Left renal pelvis (tissue), 4 donors: ENCODE results near the gene TNRC18. TPM values are rescaled to one million over a fixed set of nuclear protein-coding genes. Genes with fewer than 3 reads are reported as not detected.
"Not testable (repeated sequence)": the region's sequence is repeated elsewhere in the genome, so short reads cannot be mapped to it uniquely, and the experiment has no call there.

Experiments used
- DNase-seq, 4 donors: peaks; one replicate each; pipeline ENCODE4 v3.0.0-alpha.2; 2013; ENCODE audit warnings: low read depth in 4 of 4, low spot score in 3 of 4
- polyA plus RNA-seq, 4 donors: library from polyadenylated mRNA; unstranded; fragments of 120-200 nt; gene quantifications; one replicate each; pipeline ENCODE4 v1.2.1, GENCODE V29; 2013; ENCODE audit not compliant: insufficient read length in 4 of 4

The TNRC18 gene
- polyA plus RNA-seq, 4 donors, result 80.0 to 142 (median 103) TPM

DNA sequence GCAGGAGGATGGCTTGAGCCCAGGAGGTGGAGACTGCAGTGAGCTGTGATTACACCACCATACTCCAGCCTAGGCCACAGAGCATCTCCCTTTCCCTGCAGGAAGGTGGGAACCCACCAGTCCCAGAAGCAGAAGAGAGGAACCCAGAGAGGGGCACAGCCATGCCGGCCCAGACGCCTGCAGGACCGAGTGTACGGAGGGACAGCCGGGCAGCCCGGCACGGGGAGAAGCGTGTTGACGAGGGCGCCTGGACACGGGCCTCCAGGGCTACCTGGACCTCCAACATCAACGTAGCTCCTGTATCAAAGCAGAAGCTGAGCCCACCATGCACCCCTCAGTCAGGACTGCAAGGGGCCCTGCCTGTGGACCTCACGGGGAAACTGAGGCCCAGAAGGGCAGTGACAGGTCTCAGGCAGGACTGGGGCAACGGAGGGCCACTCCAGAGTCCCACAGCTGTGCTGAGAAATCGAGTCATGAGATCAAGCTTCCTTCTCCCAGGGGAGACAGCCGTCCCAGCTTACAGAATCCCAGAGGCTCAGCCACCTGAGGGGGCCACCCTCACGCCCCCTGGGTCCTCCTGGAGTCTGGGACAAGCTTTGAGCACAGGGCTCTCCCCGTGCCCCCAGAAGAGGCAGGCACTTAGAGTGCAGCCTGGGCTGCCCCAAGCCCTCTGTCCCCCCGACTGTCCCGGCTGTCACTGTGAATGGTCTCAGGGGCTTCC, 43.1 kb downstream of the TNRC18 start:
- DNase-seq, result no peak

DNA sequence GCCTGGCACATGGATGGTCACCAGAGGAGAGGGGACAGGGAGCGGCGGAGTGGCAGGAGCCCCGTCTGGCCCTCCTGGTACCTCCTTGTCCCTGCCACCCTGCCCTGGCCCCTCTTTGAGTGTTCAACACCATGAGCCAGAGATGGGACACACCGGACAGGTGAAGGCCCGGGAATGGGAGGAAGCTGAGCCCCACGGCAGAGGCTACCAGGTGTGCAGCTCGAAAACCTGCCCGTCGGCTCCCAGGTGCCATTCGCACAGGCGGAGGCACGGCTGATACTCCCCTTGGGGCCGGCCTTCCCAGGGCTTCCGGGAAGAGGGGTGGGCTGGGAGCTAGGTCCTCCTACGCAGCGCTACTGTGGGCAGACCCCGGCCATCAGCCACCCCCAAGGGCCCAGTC, 44.1 kb downstream of the TNRC18 start:
- no peak for DNase-seq

DNA sequence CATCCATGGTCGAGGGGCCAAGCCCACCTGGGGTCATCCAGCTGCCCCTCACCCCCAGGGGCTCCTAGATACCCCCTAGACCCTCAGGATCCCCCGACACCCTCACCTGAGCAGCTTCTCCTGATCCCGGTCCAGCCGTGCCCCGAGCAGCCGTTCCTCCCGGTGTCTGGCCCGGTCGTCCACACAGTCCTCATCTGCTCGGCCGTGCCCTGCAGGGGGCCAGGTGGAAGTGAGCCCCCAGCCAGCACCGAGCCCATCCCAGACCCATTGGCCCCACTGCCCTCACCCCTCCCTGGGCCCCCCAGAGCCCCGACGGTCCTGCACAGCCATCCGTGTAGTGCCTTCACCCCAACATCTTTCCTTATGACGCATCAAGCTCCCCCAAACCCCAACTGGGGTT, 45.8 kb downstream of the TNRC18 start:
- no peak for DNase-seq

DNA sequence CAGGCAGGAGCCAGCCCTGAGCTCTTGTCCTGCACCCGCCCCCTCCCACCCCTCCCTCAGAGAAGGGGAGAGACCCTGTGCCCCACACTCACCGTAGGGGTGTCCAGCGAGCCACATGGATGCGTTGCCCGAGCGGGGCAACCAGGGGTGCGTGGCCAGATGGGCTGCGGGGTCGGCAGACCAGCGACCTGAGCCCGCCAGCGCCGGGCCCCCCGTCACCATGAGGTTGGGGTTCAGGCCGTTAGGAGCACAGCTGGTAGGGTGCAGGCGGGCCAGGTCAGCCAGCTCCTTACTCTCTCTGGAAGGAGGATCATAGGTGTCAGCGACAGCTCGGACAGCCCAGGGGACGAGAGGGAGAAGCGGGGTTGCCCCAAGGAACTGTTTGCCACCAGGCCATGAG, 46.4 kb downstream of the TNRC18 start:
- DNase-seq, result no peak

DNA sequence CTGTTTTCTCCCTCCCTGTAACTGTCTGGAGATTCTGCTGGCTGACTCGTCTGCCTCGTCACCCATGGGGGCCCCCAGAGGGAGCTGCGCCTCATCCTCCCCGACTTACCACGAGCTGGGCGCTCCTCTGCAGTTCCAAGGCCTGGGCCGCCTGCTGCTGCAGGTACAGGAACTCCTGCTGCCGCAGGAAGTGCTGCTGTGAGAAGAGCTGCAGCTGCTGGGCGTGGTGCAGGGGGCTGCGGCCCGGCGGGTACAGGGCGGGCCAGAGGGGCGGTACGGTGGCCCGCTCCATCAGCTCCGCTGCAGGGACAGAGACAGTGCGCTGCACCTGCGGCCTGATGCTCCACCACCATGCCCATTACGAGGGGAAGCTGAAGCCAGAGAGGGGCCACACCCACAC, 47.7 kb downstream of the TNRC18 start:
- no peak for DNase-seq

DNA sequence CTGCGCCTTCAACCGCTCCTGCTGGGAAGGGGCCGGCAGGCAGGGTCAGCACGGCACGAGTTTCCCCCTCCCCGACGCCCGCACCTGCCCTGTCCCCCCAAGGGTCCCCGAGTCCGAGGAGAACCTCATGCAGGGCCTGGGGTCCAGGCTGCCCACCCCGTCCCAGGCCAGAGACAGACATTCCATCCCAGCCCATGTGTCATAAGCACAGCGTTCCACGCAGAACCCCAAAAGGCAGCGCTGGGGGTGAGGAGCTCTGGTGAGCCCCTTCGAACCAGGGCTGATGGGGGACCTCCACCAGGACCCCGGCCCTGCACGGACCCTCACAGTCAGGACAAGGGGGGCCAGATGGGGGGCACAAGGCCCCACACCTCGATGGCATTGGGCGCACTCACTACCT, 49.2 kb downstream of the TNRC18 start:
- no peak for DNase-seq

DNA sequence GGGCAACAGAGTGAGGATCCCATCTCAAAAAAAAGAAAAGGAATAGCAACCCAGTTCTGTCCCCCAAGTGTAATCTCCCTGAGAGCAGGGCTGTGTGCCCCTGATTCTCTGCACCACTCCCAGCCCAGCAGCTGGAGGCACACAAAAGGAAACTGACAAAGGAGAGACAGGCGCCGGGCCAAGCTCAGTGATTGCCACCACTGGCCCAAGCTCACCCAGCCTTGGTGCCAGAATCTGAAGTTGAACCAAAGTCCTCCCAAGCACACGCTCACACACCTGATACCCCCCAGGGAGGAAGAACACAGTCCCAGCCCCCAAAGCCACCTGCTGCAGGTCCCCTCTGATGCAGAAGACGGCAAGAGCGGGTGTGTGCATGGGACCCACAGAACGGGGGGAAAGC, 50.3 kb downstream of the TNRC18 start:
- no peak for DNase-seq

DNA sequence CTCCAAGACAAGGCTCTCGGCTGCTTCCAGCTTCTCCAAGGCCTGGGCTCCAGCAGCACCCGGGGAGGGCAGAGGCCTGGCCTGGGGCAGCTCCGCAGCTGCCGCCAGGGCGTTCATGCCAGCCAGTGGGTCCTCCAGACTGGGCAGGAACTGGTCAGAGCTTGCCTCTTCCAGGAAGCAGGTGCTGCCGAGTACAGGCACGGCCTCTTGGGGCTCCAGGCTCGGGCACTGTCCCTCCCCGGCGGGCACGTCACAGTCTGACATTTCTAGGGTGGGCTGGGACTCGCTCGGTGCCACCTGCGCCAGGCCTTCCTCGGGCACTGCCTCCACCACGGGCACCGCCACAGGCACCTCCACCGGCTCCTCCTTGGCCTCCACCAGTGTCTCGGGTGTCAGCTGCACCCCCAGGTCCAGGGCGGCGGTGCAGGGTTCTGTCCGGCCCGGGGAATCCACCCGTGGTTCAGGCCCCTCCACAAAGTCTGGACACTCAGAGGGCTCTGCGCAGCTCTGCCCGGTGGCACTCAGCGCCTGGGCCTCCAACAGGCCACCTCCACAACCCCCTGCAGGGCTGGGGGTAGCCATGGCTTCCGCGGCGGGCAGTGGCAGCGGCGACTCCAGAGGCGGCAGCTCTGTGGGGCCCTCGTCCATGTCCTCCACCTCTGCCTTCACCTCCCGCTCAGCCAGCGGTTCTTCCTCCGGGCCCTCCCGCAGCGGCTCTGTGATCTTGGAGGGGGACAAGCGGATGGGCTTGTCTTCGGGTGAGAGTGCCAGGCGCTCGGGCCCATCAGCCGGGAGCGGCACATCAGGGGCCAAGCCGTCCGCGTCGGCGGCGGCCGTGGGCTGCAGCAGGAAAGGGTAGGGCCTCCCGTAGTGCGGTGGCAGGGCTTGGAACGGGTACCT, 52.9 kb downstream of the TNRC18 start:
- no peak for DNase-seq

DNA sequence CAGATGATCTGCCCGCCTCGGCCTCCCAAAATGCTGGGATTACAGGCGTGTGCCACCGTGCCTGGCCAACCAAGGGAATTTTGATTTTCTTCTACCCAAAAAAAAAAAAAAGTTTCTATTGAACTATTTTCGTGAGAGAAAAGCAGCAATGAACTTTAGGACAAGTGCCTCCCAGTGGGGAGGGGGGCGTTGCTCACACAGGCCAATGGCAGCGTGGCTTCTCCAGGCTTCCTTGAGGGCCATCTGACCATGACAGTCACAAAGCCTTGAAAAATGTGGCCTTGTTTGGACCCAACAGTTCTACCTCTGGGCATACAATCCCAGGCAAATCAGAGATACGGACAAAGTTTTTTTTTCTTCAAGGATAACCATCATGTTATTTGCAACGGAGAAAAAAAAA, 56.0 kb downstream of the TNRC18 start:
- no peak for DNase-seq

DNA sequence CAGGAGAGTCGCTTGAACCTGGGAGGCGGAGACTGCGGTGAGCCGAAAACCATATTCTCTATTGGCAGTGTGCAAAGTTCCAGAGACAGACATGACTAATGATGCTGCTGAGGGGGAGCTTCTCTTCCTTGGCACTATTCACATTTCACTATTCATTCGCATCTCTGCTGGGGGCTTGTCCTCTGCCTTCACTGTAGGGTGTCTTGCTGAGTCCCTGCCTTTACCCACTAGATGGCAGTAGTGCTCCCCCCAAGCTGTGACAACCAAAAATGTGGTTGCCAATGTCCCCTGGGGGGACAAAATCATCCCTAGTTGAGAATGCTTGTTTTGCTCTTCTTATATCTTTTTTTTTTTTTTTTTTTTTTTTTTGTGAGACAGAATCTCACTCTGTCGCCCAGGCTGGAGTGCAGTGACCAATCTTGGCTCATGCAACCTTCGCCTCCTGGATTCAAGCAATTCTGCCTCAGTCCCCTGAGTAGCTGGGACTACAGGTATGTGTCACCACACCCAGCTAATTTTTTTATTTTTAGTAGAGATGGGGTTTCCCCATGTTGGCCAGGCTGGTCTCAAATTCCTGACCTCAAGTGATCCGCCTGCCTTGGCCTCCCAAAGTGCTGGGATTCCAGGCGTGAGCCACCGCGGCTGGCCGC, 57.5 kb downstream of the TNRC18 start:
- DNase-seq, result peak; percentile 35 to 65 (median 48)

DNA sequence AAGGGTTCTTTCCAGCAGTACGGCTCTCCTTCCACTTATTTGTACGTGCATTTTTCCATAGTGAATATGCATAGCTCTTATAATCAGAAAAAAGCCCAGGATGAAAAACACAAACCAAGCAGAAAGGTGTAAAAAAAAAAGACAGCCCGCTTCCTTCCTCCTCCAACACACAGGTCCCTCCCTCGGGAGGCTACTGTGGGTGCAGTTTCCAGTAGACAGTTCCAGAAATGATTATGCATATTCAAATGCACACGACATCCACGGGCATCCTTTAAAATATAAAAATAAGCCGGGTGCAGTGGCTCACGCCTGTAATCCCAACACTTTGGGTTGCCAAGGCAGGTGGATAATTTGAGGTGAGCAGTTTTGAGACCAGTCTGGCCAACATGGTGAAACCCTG, 59.9 kb downstream of the TNRC18 start:
- no peak for DNase-seq

DNA sequence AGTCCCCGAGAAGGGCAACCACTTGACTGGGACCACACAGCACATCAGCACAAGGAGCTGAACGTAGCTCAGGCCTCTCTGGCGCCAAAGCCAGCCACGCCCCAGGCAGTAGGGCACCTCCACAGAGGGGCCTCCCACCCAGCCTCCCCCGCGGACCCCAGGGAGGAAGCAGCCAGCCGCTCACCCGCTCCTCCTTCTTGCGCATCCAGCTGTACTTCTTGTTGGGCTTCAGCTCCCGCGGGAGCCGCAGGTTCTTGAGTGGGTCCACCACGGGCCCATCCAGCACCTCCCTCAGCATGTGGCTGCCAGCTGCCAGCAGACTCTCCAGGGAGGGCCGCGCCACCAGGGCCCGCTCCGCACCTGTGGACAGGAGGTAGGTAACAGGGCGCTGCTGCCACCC, 61.2 kb downstream of the TNRC18 start:
- DNase-seq, result no peak

DNA sequence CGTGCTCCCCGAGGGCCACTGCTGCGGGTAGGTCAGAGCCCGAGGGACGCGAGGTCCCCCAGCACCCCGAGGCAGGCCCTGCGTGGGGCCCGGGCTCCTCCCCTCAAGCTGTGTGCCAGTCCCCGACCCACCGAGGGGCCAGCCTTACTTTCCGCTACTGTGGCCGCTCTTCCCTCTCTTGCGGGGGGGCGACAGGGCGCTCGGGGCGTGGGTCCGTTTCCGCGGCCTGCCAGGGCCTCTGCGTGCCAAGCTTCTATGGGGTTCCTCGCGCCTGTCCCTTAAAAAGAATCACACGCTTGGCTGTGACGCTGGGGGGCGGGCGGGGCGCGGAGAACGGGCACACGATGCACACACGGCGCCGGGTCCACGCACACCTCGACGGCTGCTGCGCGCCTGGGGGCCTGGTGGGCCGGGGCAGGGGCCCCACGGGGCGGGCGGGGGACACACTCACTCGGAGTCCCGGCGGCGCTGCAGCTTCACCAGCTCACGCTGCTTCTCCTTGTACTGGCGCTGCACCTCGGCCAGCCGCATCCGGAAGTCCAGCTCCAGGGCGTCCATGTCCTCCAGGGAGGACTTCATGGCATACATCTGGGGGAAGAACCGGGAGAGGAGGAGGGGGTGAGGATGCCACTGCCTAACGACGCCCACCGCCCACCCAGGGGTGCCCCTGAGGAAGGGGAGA, 62.0 kb downstream of the TNRC18 start:
- no peak for DNase-seq

DNA sequence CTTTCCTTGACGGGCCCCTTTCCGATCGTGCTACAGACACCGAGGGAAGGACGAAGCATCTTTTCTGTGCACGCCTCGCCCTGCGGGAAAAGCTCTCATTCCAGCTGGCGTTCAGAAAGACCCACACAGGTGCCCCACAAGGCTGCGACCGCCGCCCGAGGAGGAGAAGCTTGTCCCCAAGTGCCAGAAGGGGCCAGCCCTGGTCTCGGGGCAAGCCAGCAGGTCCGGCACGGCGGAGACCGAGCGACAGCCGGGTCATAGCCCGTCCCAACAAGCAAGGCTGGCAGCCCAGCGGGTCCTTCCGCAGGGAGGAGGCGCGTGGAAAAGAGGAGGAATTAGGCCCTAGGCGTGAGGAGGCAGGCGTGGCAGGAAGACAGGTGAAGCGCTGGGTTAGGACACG, 62.7 kb downstream of the TNRC18 start:
- no peak for DNase-seq

DNA sequence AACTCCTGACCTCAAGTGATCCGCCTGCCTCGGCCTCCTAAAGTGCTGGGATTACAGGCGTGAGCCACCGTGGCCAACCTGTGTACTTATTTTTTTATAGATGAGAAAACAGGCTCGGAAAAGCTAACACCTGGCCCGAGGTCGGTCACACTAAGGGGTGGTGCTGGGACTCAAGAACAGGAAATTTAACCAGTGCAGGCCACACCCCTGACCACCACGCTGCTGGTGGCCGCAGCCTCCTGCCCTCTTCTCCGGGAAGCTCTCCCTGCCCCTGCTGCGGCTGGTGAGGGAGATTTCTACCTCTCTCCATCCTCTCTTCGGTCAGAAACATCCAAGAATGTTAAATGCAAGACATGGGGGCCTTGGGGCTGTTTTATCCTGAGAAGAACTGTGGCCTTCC, 63.2 kb downstream of the TNRC18 start:
- DNase-seq, result no peak

DNA sequence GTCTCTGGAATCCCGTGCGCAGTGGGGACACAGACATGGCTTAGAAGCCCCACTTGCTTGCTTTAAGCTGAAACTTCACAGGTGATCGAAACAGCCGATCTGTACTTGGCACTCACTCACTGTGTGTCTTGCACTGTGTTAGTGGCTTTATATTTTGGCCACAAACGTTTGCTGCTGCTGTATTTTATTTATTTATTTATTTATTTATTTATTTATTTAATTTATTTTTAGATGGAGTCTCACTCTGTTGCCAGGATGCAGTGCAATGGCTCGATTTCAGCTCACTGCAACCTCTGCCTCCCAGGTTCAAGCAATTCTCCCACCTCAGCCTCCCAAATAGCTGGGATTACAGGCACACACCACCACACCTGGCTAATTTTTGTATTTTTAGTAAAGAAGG, 63.6 kb downstream of the TNRC18 start:
- DNase-seq, result not testable (repeated sequence)

DNA sequence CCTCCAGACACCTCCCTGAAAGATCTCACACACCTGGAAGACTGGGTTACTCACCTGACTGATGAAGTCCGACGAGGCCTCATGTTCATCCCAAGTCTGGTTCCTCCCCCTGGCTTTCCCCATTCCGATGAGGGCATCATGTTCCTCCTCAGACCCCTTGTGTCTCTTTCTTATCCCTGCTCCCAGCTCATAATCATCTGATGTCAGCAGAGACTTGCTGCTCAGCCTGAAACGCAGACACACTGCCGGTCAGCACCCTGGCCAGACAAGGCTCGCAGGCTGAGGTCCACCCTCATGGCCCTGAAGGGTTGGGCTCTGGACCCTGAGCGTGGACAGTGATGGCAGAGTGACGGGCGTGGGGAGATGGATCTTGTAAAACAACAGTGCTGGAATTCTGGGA, 64.3 kb downstream of the TNRC18 start:
- DNase-seq, result no peak

DNA sequence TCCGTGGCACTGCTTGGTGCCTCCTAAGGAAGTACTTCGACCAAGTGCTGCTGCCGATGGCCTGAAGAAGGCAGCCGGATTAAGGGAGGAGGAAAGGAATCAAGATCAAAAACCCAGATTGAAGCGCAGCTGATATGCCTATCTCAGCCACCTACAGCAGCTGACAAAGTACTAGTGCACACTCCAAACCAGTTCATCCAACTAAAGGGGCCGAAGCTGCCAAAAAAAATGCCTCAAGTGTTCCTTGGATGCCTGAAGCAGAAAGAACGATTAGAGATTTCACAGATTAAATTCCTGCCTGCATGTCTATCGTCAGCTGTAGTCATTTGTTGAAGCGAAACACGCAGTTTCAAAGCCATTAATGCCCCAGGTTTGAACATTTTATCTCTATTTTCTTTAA, 65.7 kb downstream of the TNRC18 start:
- DNase-seq, result no peak

DNA sequence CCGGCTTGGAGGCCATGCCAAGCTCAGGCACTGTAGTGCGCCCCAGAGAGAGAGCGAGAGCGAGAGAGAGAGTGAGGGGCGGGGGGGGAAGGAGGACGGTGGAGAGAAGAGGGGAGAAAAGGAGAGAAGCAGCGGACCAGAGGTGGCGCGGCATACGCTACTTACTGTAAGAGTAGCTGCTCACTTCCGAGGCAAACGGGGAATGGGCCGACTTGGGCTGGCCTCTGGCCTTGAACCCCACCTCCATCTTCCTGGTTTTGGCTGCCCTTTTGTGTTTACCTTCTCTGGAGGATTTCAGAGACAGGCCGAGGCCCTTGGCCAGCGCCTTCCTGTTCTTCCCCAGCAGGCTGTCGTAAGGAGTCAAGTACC, 66.9 kb downstream of the TNRC18 start:
- no peak for DNase-seq

DNA sequence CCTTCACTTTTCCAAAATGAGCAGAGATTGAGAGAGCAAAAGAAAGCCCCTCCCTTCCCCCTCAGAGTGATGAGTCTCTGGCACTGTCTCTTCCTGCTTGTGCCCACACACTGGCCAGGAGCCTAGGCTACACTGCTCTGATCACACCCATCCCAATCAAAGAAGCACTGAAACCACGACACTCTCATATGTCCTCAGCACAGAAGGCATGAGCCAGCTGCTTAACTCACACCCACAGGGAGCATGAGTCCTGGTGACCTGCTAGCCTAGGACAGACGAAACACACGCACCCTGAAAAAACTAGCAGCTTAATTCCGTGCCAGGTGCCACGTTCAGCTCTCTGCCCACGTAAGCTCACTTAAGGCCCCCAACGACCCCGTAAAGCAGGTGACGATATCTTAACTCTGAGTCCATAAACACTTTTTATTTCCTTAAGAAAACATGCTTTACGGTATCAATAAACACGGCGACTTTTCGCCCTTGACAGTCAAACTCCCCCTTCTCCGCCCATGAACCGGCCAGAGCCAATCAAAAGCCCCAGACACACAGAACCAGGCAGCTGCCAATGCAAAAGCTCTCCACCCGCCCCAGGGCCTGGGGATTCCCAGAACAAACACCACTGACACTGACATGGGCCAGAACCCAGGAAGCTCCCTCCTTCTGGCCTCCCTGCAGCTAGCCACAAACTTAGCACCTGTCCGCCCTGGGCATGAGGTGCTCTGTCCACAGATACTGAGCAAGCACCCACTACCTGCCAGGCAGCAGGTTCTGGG, 69.0 kb downstream of the TNRC18 start:
- DNase-seq, result no peak
